Neural crest cell (in vitro differentiated cells): ENCODE data around the gene MADD. TPM values are rescaled to one million over a fixed set of nuclear protein-coding genes. Genes with fewer than 3 reads are reported as not detected.

Experiments
- DNase-seq: peaks from one replicate; pipeline ENCODE4 v3.0.0; 2021; ENCODE audit warnings: low read depth, mixed read lengths, low spot score
- H3K27ac Mint-ChIP-seq: one replicate; pipeline ENCODE4 v1.8.0; 2021; ENCODE audit warnings: mild to moderate bottlenecking, mixed read lengths; ENCODE audit not compliant: unreplicated experiment
- H3K27me3 Mint-ChIP-seq: 2 replicates; pipeline ENCODE4 v1.8.0; 2021; ENCODE audit warnings: low read depth, mild to moderate bottlenecking, mixed read lengths
- H3K36me3 Mint-ChIP-seq: 2 replicates; pipeline ENCODE4 v1.8.0; 2021; ENCODE audit warnings: low read depth, mild to moderate bottlenecking, mixed read lengths
- H3K4me1 Mint-ChIP-seq: 2 replicates; pipeline ENCODE4 v1.8.0; 2021; ENCODE audit warnings: mixed read lengths
- H3K4me3 Mint-ChIP-seq: one replicate; pipeline ENCODE4 v1.8.0; 2021; ENCODE audit warnings: mild to moderate bottlenecking, mixed read lengths
- H3K9me3 Mint-ChIP-seq: 2 replicates; pipeline ENCODE4 v1.8.0; 2021; ENCODE audit warnings: mixed read lengths
- total RNA-seq: library from RNA; stranded (reverse); gene quantifications from 2 replicates; pipeline ENCODE4 v1.2.1, GENCODE V29; 2021
- TF ChIP-seq, protein P1 (sequence below): fragments of 200-600 bp; sonication (generic); conservative IDR thresholded peaks from 2 replicates; pipeline ENCODE4 v1.5.0; 2021; ENCODE audit warnings: antibody characterized with exemption, mild to moderate bottlenecking

MADD gene
- total RNA-seq, 1 donor from 2014 or later, result 59.2 TPM

DNA sequence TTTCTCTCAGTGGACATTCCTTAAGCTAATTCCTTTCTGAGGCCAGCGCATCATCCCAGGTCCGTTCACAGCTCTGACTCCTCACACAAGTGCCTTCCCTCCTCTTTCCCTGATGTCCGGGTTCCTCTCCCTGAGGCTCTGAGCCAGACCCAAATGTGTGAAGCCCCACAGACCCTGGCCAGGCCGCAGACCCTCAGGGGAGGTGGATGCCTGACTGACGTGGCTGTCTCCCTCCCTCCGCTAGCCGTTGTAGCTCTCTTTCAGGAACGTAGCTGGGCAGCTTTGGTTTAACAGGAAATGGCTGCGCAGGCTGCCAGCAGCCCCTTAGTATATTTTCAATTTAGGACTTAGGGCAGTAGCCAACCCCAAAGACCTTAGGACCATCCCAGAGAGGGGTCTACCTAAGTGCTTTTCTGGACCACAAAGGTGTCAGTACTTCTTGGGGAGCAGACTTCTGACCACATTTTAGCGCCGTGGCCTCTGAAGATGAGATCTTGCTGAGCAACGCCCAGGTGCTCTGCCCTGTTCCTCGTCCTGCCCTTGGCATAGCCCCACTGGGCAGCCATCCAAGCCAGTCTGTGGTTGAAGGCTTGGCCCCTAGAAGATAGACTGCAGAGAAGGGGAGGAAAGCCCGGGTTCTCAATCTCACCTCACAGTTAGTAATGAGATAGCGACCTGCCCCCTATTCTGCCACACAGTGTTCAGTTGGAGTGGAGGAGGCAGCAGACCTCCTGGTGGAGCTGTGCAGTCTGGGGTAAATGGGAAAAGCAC lies 55.5 kb downstream of the MADD start:
- H3K27ac Mint-ChIP-seq, result no peak overlapping the region
- DNase-seq, result no peak
- H3K9me3 Mint-ChIP-seq, result no peaks in the 10 kb centered on the region
- no peak overlapping the region for H3K4me3 Mint-ChIP-seq
- H3K36me3 Mint-ChIP-seq, result peaks cover 7% of the 10 kb centered on the region
- no peaks in the 10 kb centered on the region for H3K27me3 Mint-ChIP-seq
- H3K4me1 Mint-ChIP-seq, result no peaks in the 10 kb centered on the region
- TF ChIP-seq, protein P1, sequence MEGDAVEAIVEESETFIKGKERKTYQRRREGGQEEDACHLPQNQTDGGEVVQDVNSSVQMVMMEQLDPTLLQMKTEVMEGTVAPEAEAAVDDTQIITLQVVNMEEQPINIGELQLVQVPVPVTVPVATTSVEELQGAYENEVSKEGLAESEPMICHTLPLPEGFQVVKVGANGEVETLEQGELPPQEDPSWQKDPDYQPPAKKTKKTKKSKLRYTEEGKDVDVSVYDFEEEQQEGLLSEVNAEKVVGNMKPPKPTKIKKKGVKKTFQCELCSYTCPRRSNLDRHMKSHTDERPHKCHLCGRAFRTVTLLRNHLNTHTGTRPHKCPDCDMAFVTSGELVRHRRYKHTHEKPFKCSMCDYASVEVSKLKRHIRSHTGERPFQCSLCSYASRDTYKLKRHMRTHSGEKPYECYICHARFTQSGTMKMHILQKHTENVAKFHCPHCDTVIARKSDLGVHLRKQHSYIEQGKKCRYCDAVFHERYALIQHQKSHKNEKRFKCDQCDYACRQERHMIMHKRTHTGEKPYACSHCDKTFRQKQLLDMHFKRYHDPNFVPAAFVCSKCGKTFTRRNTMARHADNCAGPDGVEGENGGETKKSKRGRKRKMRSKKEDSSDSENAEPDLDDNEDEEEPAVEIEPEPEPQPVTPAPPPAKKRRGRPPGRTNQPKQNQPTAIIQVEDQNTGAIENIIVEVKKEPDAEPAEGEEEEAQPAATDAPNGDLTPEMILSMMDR, result no peak

DNA sequence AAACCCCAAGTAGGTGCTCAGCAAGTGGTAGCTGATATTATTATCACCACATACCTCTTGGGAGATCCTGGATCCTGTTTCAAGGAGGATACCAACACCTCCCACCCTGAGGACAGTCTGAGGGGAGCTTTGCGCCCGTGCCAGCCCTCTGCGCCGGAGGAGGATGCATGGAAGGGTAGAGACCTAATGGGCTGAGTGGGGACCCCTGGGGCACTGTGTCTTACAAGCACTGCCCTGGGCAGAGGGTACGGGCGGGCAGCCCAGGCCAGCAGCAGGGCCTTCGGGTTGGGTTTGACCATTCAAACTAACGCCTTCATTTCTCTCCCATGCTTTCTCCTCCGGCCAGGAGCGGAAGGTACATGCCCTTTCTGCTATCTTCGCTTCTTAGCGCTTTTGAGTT lies 56.3 kb downstream of the MADD start:
- Mint-ChIP-seq H3K9me3 (no peaks in the 10 kb centered on the region), H3K4me3 (no peak overlapping the region), H3K4me1 (no peaks in the 10 kb centered on the region), H3K36me3 (peaks cover 7% of the 10 kb centered on the region), H3K27me3 (no peaks in the 10 kb centered on the region), H3K27ac (no peak overlapping the region)
- no peak for DNase-seq
- TF ChIP-seq, protein P1, result no peak

DNA sequence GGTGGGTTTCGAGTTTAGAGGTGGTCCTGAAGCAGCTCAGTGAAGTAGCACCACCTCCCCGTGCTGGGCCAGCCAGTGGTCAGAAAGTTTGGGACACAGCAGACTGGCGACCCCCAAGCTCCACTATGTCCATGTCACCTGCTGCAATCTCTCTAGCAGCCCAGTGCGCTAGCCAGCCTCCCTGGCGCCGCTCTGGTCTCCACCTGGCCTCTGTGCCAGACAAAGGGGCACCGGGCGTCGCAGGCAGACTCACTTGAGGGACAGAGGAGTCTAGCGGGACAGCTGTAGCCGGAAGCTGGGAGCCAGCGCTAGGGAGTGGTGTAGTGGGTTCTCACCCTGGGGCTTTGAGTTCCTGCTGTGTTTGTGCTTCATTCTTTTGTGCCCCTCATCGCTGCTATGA lies 57.1 kb downstream of the MADD start:
- Mint-ChIP-seq H3K27me3 (no peaks in the 10 kb centered on the region), H3K4me1 (no peaks in the 10 kb centered on the region), H3K9me3 (no peaks in the 10 kb centered on the region), H3K4me3 (no peak overlapping the region), H3K27ac (no peak overlapping the region), H3K36me3 (peaks cover 7% of the 10 kb centered on the region)
- no peak for DNase-seq
- TF ChIP-seq, protein P1, result no peak

DNA sequence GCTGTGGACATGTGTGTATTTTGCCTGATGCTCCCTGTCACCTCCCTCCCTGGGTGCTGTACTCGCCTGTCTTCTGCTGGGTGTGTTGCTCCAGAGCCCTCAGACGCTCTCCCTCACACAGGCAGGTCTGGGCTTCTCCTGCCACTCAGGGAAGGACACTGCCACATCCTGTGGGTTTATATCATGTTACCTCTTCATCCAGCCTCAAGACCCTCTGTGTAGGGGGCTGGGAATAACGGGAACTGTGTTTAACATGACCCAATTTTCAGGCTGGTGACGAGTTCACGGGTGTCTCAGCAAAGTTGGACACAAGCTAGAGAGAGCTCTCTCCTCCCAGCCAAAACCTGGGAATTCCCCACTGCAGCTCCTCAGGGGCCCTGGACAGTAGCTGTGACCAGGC lies 58.0 kb downstream of the MADD start:
- H3K36me3 Mint-ChIP-seq, result peaks cover 7% of the 10 kb centered on the region
- no peak overlapping the region for H3K4me3 Mint-ChIP-seq
- no peaks in the 10 kb centered on the region for H3K4me1 Mint-ChIP-seq
- DNase-seq, result no peak
- peak overlapping the region; percentile 92 for H3K27ac Mint-ChIP-seq
- no peaks in the 10 kb centered on the region for H3K27me3 Mint-ChIP-seq
- TF ChIP-seq, protein P1, result no peak
- H3K9me3 Mint-ChIP-seq, result no peaks in the 10 kb centered on the region

DNA sequence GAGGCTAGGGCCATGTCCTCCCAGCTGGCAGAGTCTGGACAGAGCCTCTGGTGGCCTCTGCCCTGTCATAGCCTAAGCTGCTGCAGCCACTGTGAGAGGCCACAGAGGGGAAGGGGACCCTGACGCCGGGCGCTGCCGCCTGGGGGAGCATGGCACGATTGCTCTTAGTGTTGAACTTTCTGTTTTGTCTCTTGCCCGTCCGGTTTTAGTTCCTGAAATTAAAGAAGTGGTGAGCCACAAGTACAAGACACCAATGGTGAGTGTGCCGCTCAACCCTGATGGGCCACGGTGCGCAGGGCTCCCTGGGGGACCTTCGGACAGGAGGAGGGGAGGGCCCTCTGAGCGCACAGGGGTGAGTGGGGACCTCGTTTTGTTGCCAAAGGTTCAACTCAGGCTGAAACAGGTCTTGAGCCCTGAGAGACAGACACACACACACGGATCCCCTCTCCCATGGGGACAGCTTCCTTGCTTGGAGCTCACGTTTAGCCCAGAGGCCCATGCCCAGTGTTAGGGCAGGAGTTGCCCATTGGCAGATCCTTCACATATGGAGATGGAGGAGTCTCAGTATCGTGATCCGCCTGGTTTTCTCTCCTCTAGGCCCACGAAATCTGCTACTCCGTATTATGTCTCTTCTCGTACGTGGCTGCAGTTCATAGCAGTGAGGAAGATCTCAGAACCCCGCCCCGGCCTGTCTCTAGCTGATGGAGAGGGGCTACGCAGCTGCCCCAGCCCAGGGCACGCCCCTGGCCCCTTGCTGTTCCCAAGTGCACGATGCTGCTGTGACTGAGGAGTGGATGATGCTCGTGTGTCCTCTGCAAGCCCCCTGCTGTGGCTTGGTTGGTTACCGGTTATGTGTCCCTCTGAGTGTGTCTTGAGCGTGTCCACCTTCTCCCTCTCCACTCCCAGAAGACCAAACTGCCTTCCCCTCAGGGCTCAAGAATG lies 58.8 kb downstream of the MADD start:
- no peak for DNase-seq
- Mint-ChIP-seq H3K9me3 (no peaks in the 10 kb centered on the region), H3K27ac (no peak overlapping the region), H3K4me3 (no peak overlapping the region), H3K36me3 (peaks cover 5% of the 10 kb centered on the region), H3K27me3 (no peaks in the 10 kb centered on the region), H3K4me1 (no peaks in the 10 kb centered on the region)
- TF ChIP-seq, protein P1, result no peak
